Lower leg skin (tissue), 3 donors: ENCODE data around the gene MED27.

ENCODE experiments used
- CTCF ChIP-seq, 3 donors: fragments of 450-650 bp; IDR thresholded peaks; one replicate each; pipeline ENCODE4 v1.5.1; 2016; ENCODE audit warnings: antibody characterized with exemption in 3 of 3, mild to moderate bottlenecking in 3 of 3, moderate library complexity in 2 of 3
- POLR2A ChIP-seq, 2 donors: fragments of 450-650 bp; IDR thresholded peaks; one replicate each; pipeline ENCODE4 v1.6.1; 2016 to 2017; ENCODE audit warnings: antibody characterized with exemption in 2 of 2, mild to moderate bottlenecking in 1 of 2, moderate library complexity in 1 of 2

DNA sequence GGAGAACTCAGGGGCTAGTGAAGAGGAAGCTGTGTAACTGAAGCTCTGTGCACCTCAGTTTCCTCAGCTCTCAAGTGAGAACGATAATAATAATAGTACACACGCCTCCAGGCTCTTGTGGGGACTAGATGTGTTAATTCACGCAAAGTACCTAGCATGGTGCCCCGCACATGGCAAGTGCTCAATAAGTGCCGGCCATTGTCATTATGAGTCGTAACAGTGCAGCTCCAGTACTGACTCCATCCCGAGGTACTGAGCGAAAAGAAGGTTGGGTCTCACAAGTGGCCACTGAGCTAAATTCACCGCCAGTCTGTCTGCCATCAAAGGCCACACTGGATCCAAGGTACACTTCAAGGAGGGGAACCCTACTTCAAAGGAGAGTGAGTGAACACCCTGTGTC, 40.4 kb downstream of the MED27 start:
- TF ChIP-seq CTCF (IDR thresholded peaks at IDR 0.05) (no peak), POLR2A (IDR thresholded peaks at IDR 0.05) (no peak)
